GM12878 (cell line): ENCODE data around the gene RNF223.

Source experiments
- CEBPB ChIP-seq, 2 experiments: fragments of 150-350 bp in 1 of 2; IDR thresholded peaks; 2 replicates each; pipeline ENCODE4 v1.6.1; 2012 to 2014; ENCODE audit warnings: low read depth in 2 of 2, low read length in 2 of 2, borderline replicate concordance in 1 of 2, inconsistent platforms in 1 of 2
- EZH2 ChIP-seq: IDR thresholded peaks from 2 replicates; pipeline ENCODE4 v1.6.1; 2012; ENCODE audit warnings: low read depth, mild to moderate bottlenecking, control low read depth, inconsistent platforms, low read length, borderline replicate concordance; ENCODE audit not compliant: control insufficient read depth
- MTA3 ChIP-seq: IDR thresholded peaks from 2 replicates; pipeline ENCODE4 v1.6.1; 2012; ENCODE audit warnings: low read length, inconsistent platforms, borderline replicate concordance
- POLR2AphosphoS2 ChIP-seq: IDR thresholded peaks from 2 replicates; pipeline ENCODE4 v1.6.1; 2011; ENCODE audit warnings: low read depth, mild to moderate bottlenecking, low read length, improper control_type of control experiment, moderate library complexity
- POLR2AphosphoS5 ChIP-seq: IDR thresholded peaks from 2 replicates; pipeline ENCODE4 v1.6.1; 2011; ENCODE audit warnings: mild to moderate bottlenecking, low read length, inconsistent platforms
- SMAD1 ChIP-seq: fragments of 450-650 bp; IDR thresholded peaks from 2 replicates; pipeline ENCODE4 v1.6.1; 2018; ENCODE audit warnings: mild to moderate bottlenecking, low read depth; ENCODE audit not compliant: partially characterized antibody
- TAF1 ChIP-seq: IDR thresholded peaks from 2 replicates; pipeline ENCODE4 v1.6.1; 2011; ENCODE audit warnings: mild to moderate bottlenecking, low read depth, low read length, borderline replicate concordance
- TCF12 ChIP-seq: IDR thresholded peaks from 2 replicates; pipeline ENCODE4 v1.6.1; 2011; ENCODE audit warnings: low read depth, mild to moderate bottlenecking, low read length
- TF ChIP-seq, protein P1 (sequence below), 3 experiments: IDR thresholded peaks in 2 of 3; conservative IDR thresholded peaks in 1 of 3; 2 replicates each; pipeline ENCODE4 v1.5.1; 2011; ENCODE audit warnings: low read depth in 3 of 3, low read length in 3 of 3, mild to moderate bottlenecking in 3 of 3, control low read depth in 2 of 3, moderate library complexity in 2 of 3, inconsistent platforms in 1 of 3, mixed read lengths in 1 of 3; ENCODE audit not compliant: control insufficient read depth in 2 of 3, insufficient read depth in 1 of 3; ENCODE audit errors: extremely low read depth in 1 of 3

DNA sequence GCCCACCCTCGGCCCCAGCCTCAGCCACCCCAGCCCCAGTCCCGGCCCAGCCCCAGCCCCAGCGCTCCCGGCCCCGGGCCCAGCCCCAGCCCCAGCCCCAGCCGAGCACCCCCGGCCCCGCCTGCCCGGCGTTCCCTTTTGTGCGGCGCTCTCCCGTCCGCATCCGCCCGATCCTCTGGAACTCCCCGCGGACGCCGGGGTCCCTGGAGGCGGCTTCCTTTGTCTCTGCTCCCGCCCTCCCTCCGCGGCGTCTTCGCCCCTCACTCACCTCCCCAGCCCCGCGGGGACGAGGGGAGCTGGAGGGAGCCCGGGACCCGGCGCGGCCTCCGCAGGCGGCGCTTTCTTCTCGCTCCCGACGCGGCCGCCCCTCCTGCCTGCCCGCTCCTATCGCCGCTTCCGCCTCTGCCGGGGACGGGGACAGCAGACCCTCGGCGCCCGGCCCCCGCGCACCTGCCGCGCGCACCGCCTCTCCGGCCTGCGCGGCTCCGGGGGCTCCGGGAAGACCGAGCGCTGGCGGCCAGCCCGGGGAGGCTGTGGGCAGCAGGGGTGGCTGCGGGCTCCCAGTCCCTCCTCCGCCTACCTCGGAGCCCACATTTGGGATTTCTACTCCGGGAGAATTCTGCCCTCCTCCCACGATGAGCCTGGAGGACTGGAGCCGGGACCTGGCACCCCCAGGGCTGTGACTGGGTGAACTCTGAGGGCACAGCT is 40.2 kb downstream of the RNF223 start:
- no peak for TF ChIP-seq SMAD1
- TF ChIP-seq TAF1, result no peak
- no peak for TF ChIP-seq TCF12
- no peak for TF ChIP-seq MTA3
- no peak for TF ChIP-seq EZH2
- no peak for TF ChIP-seq POLR2AphosphoS2
- no peak for TF ChIP-seq CEBPB (IDR thresholded peaks at IDR 0.05; ENCODE audit: borderline replicate concordance in 1 of 2, low read depth in 2 of 2, low read length in 2 of 2)
- no peak for TF ChIP-seq POLR2AphosphoS5
- TF ChIP-seq, protein P1, sequence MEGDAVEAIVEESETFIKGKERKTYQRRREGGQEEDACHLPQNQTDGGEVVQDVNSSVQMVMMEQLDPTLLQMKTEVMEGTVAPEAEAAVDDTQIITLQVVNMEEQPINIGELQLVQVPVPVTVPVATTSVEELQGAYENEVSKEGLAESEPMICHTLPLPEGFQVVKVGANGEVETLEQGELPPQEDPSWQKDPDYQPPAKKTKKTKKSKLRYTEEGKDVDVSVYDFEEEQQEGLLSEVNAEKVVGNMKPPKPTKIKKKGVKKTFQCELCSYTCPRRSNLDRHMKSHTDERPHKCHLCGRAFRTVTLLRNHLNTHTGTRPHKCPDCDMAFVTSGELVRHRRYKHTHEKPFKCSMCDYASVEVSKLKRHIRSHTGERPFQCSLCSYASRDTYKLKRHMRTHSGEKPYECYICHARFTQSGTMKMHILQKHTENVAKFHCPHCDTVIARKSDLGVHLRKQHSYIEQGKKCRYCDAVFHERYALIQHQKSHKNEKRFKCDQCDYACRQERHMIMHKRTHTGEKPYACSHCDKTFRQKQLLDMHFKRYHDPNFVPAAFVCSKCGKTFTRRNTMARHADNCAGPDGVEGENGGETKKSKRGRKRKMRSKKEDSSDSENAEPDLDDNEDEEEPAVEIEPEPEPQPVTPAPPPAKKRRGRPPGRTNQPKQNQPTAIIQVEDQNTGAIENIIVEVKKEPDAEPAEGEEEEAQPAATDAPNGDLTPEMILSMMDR (IDR thresholded peaks at IDR 0.05 in 2 of 3, conservative IDR thresholded peaks at IDR 0.05 in 1 of 3; ENCODE audit: control insufficient read depth in 2 of 3, extremely low read depth in 1 of 3, insufficient read depth in 1 of 3, low read depth in 3 of 3, low read length in 3 of 3), result 0 out of 6 replicates have a peak, but pooled peaks of 1 of the 3 experiments have one; percentile 1
